Hepatocyte (in vitro differentiated cells): ENCODE measurements around the gene TTLL12. TPM values are rescaled to one million over a fixed set of nuclear protein-coding genes. Genes with fewer than 3 reads are reported as not detected.

Source experiments
- DNase-seq: peaks from one replicate; pipeline ENCODE4 v3.0.0-alpha.2; 2016; ENCODE audit warnings: low spot score
- H2AFZ ChIP-seq: fragments of 200-600 bp; sonication (generic); 2 replicates; pipeline ENCODE4 v1.6.0; 2016; ENCODE audit warnings: antibody characterized with exemption, mild to moderate bottlenecking
- H3K27ac ChIP-seq: fragments of 200-600 bp; sonication (generic); 2 replicates; pipeline ENCODE4 v1.5.1; 2016; ENCODE audit warnings: mild to moderate bottlenecking
- H3K27me3 ChIP-seq: fragments of 200-600 bp; sonication (generic); 2 replicates; pipeline ENCODE4 v1.6.1; 2016
- H3K36me3 ChIP-seq: fragments of 200-600 bp; sonication (generic); replicated peaks from 2 replicates; pipeline ENCODE4 v1.5.1; 2016; ENCODE audit warnings: low read depth; ENCODE audit not compliant: insufficient read depth
- H3K4me1 ChIP-seq: fragments of 200-600 bp; sonication (generic); 2 replicates; pipeline ENCODE4 v1.5.1; 2016; ENCODE audit warnings: mild to moderate bottlenecking, moderate library complexity; ENCODE audit not compliant: insufficient read depth
- H3K4me2 ChIP-seq: fragments of 200-600 bp; sonication (generic); 2 replicates; pipeline ENCODE4 v1.6.0; 2016
- H3K4me3 ChIP-seq: fragments of 200-600 bp; sonication (generic); 2 replicates; pipeline ENCODE4 v1.5.1; 2016; ENCODE audit warnings: mild to moderate bottlenecking
- H3K79me2 ChIP-seq: fragments of 200-600 bp; sonication (generic); 2 replicates; pipeline ENCODE4 v1.6.0; 2017; ENCODE audit warnings: mild to moderate bottlenecking
- H3K9me2 ChIP-seq: fragments of 200-600 bp; sonication (generic); replicated peaks from 2 replicates; pipeline ENCODE4 v1.6.0; 2017; ENCODE audit warnings: mild to moderate bottlenecking; ENCODE audit not compliant: insufficient read depth
- H3K9me3 ChIP-seq: fragments of 200-600 bp; sonication (generic); 2 replicates; pipeline ENCODE4 v1.5.1; 2016; ENCODE audit warnings: low read depth, mild to moderate bottlenecking
- H4K20me1 ChIP-seq: fragments of 200-600 bp; sonication (generic); 2 replicates; pipeline ENCODE4 v1.6.0; 2016; ENCODE audit warnings: mild to moderate bottlenecking; ENCODE audit not compliant: insufficient read depth, poor library complexity, severe bottlenecking
- CTCF ChIP-seq: fragments of 200-600 bp; sonication (generic); IDR thresholded peaks from 2 replicates; pipeline ENCODE4 v1.5.1; 2016; ENCODE audit warnings: antibody characterized with exemption, mild to moderate bottlenecking; ENCODE audit not compliant: poor library complexity
- EZH2 ChIP-seq: fragments of 200-600 bp; sonication (generic); IDR thresholded peaks from 2 replicates; pipeline ENCODE4 v1.6.1; 2016; ENCODE audit warnings: antibody characterized with exemption, mild to moderate bottlenecking, borderline replicate concordance
- EZH2phosphoT487 ChIP-seq: fragments of 200-600 bp; sonication (generic); IDR thresholded peaks from one replicate; pipeline ENCODE4 v1.6.1; 2018; ENCODE audit warnings: antibody characterized with exemption, mild to moderate bottlenecking, low read depth, moderate library complexity; ENCODE audit not compliant: unreplicated experiment, severe bottlenecking
- WGBS: methylation state at CpG from one replicate; pipeline ENCODE4 v1.1.6; 2016; ENCODE audit warnings: low lambda C conversion rate; ENCODE audit errors: missing lambda C conversion rate; 5-methylcytosine and 5-hydroxymethylcytosine counted together
- polyA plus RNA-seq: library from polyadenylated mRNA; unstranded; fragments of >200 nt; fragmentation: Nextera tagmentation; extraction: Ambion mirVana; gene quantifications from 2 replicates; pipeline ENCODE4 v1.2.1, GENCODE V29; 2016
- total RNA-seq: library from RNA; depleted of rRNA; stranded (reverse); fragments of >200 nt; gene quantifications from 2 replicates; pipeline ENCODE4 v1.2.3, GENCODE V29; 2014

TTLL12 gene
- total and polyA plus RNA-seq, 2 experiments from 2014 or later, result 40.9 to 50.3 TPM

GRCh38 chr22:43217285-43218030 lies 30.5 kb upstream of the TTLL12 start:
- no peak for DNase-seq
- no peaks in the 10 kb centered on the region for H3K36me3 ChIP-seq
- H3K9me3 ChIP-seq, result no peaks in the 10 kb centered on the region
- no peaks in the 10 kb centered on the region for H3K79me2 ChIP-seq
- H3K27ac ChIP-seq, result no peak overlapping the region
- peaks cover 7% of the 10 kb centered on the region for H3K4me1 ChIP-seq
- H3K27me3 ChIP-seq, result no peaks in the 10 kb centered on the region
- H2AFZ ChIP-seq, result no peak overlapping the region
- no peaks in the 10 kb centered on the region for H4K20me1 ChIP-seq
- H3K4me2 ChIP-seq, result no peak overlapping the region
- no peak overlapping the region for H3K4me3 ChIP-seq
- TF ChIP-seq CTCF (no peak), EZH2 (no peak), EZH2phosphoT487 (no peak)
- H3K9me2 ChIP-seq, result no peaks in the 10 kb centered on the region
- 83% methylated on average over 30 of the region's 32 CpGs for WGBS

GRCh38 chr22:43216738-43217137 lies 29.8 kb upstream of the TTLL12 start:
- Histone ChIP-seq H3K4me2 (no peak overlapping the region), H3K79me2 (no peaks in the 10 kb centered on the region), H3K9me2 (no peaks in the 10 kb centered on the region), H3K4me3 (no peak overlapping the region), H4K20me1 (no peaks in the 10 kb centered on the region), H3K27ac (no peak overlapping the region), H3K36me3 (no peaks in the 10 kb centered on the region), H2AFZ (no peak overlapping the region), H3K27me3 (no peaks in the 10 kb centered on the region), H3K4me1 (peaks cover 7% of the 10 kb centered on the region), H3K9me3 (no peaks in the 10 kb centered on the region)
- 84% methylated on average over 5 of the region's 6 CpGs for WGBS
- TF ChIP-seq CTCF (no peak), EZH2 (no peak), EZH2phosphoT487 (no peak)
- no peak for DNase-seq

GRCh38 chr22:43213962-43214361 lies 27.0 kb upstream of the TTLL12 start:
- Histone ChIP-seq H4K20me1 (no peaks in the 10 kb centered on the region), H3K9me2 (no peaks in the 10 kb centered on the region), H3K9me3 (no peaks in the 10 kb centered on the region), H3K4me3 (no peak overlapping the region), H3K4me2 (no peak overlapping the region), H2AFZ (no peak overlapping the region), H3K4me1 (peaks cover 7% of the 10 kb centered on the region), H3K27me3 (no peaks in the 10 kb centered on the region), H3K79me2 (no peaks in the 10 kb centered on the region), H3K36me3 (no peaks in the 10 kb centered on the region), H3K27ac (no peak overlapping the region)
- 94% methylated on average over 10 of the region's 12 CpGs for WGBS
- TF ChIP-seq CTCF (no peak), EZH2phosphoT487 (no peak), EZH2 (no peak)
- no peak for DNase-seq
